Endothelial cell of umbilical vein (primary cell): ENCODE measurements around the gene ZW10. TPM values are rescaled to one million over a fixed set of nuclear protein-coding genes. Genes with fewer than 3 reads are reported as not detected.

Source experiments
- BruUV-seq: library from RNA; stranded (reverse); fragments of 400-500 nt; replicated peaks from 2 replicates; lab custom pipeline; 2021; lab: Mats Ljungman, UMichigan
- CTCF ChIA-PET: fragments of 300-600, 350-600 bp; sonication (Branson Sonifier 250); formaldehyde crosslinking; loops from one replicate; lab custom pipeline; 2021; ENCODE audit warnings: antibody characterized with exemption, inconsistent platforms; lab: Charles Lee
- POLR2A ChIA-PET: fragments of 300-600, 350-600 bp; sonication (Branson Sonifier 250); formaldehyde crosslinking; loops from one replicate; lab custom pipeline; 2021; ENCODE audit warnings: antibody characterized with exemption, inconsistent platforms; lab: Charles Lee
- DNase-seq: peaks from one replicate; pipeline ENCODE4 v3.0.0-alpha.2; 2011; ENCODE audit warnings: low read depth, low spot score
- FAIRE-seq: peaks from 2 replicates; lab custom pipeline; 2011; peaks lifted over from hg19 to GRCh38; lab: Jason Lieb, UNC
- H2AFZ ChIP-seq: 2 replicates; pipeline ENCODE4 v1.6.0; 2012; ENCODE audit warnings: low read depth, low read length, control low read depth, inconsistent platforms
- H3K27ac ChIP-seq: 2 replicates; pipeline ENCODE4 v1.5.1; 2011; ENCODE audit warnings: low read depth, mild to moderate bottlenecking, control low read depth, low read length, moderate library complexity; ENCODE audit not compliant: insufficient read depth
- H3K27me3 ChIP-seq, 2 experiments: 2 replicates each; pipeline versions ENCODE4 v1.6.0 to v1.6.1; 2011; ENCODE audit warnings: low read length in 2 of 2, mixed read lengths in 1 of 2; ENCODE audit not compliant: control insufficient read depth in 2 of 2, insufficient read depth in 2 of 2
- H3K36me3 ChIP-seq, 2 experiments: 2 replicates in 1 of 2; 3 replicates in 1 of 2; pipeline ENCODE4 v1.5.1; 2011; ENCODE audit warnings: low read length in 2 of 2, mild to moderate bottlenecking in 1 of 2, moderate library complexity in 1 of 2; ENCODE audit not compliant: control insufficient read depth in 2 of 2, insufficient read depth in 2 of 2; ENCODE audit errors: extremely low read depth in 1 of 2
- H3K4me1 ChIP-seq: 3 replicates; pipeline ENCODE4 v1.5.1; 2011; ENCODE audit warnings: mild to moderate bottlenecking, low read length; ENCODE audit not compliant: control insufficient read depth, insufficient read depth; ENCODE audit errors: extremely low read depth
- H3K4me2 ChIP-seq: 2 replicates; pipeline ENCODE4 v1.6.1; 2011; ENCODE audit warnings: low read length, control low read depth, mixed read lengths; ENCODE audit not compliant: insufficient read depth
- H3K4me3 ChIP-seq, 3 experiments: fragments of 200-600 bp in 1 of 3; sonication (generic), shearing (Covaris generic) in 1 of 3; replicated peaks in 1 of 3; 2 replicates each; pipeline ENCODE4 v1.5.1; 2011 to 2016; ENCODE audit warnings: control low read depth in 3 of 3, low read length in 3 of 3, mild to moderate bottlenecking in 2 of 3, inconsistent platforms in 1 of 3, low read depth in 1 of 3, moderate library complexity in 1 of 3; ENCODE audit not compliant: insufficient read depth in 1 of 3
- H3K79me2 ChIP-seq: 2 replicates; pipeline ENCODE4 v1.6.0; 2012; ENCODE audit warnings: low read length, inconsistent platforms; ENCODE audit not compliant: control insufficient read depth, insufficient read depth
- H3K9ac ChIP-seq: replicated peaks from 2 replicates; pipeline ENCODE3; 2011; ENCODE audit warnings: low read length, control low read depth; ENCODE audit not compliant: insufficient read depth; ENCODE audit errors: extremely low read depth
- H3K9me1 ChIP-seq: replicated peaks from 3 replicates; pipeline ENCODE4 v1.6.0; 2011; ENCODE audit warnings: mild to moderate bottlenecking, low read length; ENCODE audit not compliant: control insufficient read depth, insufficient read depth; ENCODE audit errors: extremely low read depth
- H3K9me3 ChIP-seq: replicated peaks from 2 replicates; pipeline ENCODE4 v1.5.1; 2012; ENCODE audit warnings: low read length, inconsistent platforms; ENCODE audit not compliant: control insufficient read depth, insufficient read depth
- H4K20me1 ChIP-seq: replicated peaks from 2 replicates; pipeline ENCODE3; 2011; ENCODE audit warnings: mild to moderate bottlenecking, low read length; ENCODE audit not compliant: control insufficient read depth, insufficient read depth; ENCODE audit errors: extremely low read depth
- EZH2 ChIP-seq: IDR thresholded peaks from 2 replicates; pipeline ENCODE4 v1.6.1; 2012; ENCODE audit warnings: borderline replicate concordance, low read depth, mild to moderate bottlenecking, moderate library complexity, low read length, inconsistent platforms; ENCODE audit not compliant: severe bottlenecking
- FOS ChIP-seq: IDR thresholded peaks from 2 replicates; pipeline ENCODE4 v1.6.1; 2011; ENCODE audit warnings: mild to moderate bottlenecking, low read length, moderate library complexity, borderline replicate concordance; ENCODE audit not compliant: insufficient read depth
- MYC ChIP-seq: IDR thresholded peaks from one replicate; pipeline ENCODE4 v1.6.1; 2011; ENCODE audit warnings: mild to moderate bottlenecking, low read depth, low read length
- POLR2A ChIP-seq: IDR thresholded peaks from 2 replicates; pipeline ENCODE4 v1.6.1; 2012; ENCODE audit warnings: low read depth, mild to moderate bottlenecking, control low read depth, low read length
- POLR2AphosphoS5 ChIP-seq: IDR thresholded peaks from 2 replicates; pipeline ENCODE4 v1.6.1; 2012; ENCODE audit warnings: low read depth, mild to moderate bottlenecking, control low read depth, low read length, moderate library complexity; ENCODE audit not compliant: insufficient read depth
- dilution Hi-C: fragments of 300-500 bp; cut with MboI; formaldehyde crosslinking; loops from one replicate; pipeline ENCODE4 v1.15.0; 2019; ENCODE audit warnings: low sequenced_read_pairs; ENCODE audit not compliant: extremely low pct_ligation_motif_present
- intact Hi-C: fragments of 100-400 bp; cut with micrococcal nuclease; formaldehyde crosslinking; loops from one replicate; pipeline ENCODE4 v1.10.0; 2022
- polyA plus RNA-seq, 4 experiments: library from polyadenylated mRNA; depleted of rRNA in 3 of 4; stranded (reverse) in 3 of 4; unstranded in 1 of 4; fragments of >200 nt; gene quantifications; 2 replicates each; pipeline versions ENCODE4 v1.2.1 to v1.2.3, GENCODE V29; 2011 to 2012; ENCODE audit warnings: missing spikeins in 1 of 4
- total RNA-seq: library from RNA; stranded (reverse); gene quantifications from 2 replicates; pipeline ENCODE4 v1.2.3, GENCODE V29; 2021
- TF ChIP-seq, protein P1 (sequence below), 2 donors: IDR thresholded peaks; 1 replicate in 1 of 2; 2 replicates in 1 of 2; pipeline ENCODE4 v1.5.1; 2011; ENCODE audit warnings: low read length in 2 of 2, mild to moderate bottlenecking in 2 of 2, moderate library complexity in 2 of 2, control low read depth in 1 of 2, inconsistent platforms in 1 of 2, low read depth in 1 of 2; ENCODE audit not compliant: insufficient read depth in 1 of 2; ENCODE audit errors: extremely low read depth in 1 of 2
- TF ChIP-seq, protein P2 (sequence below): IDR thresholded peaks from 2 replicates; pipeline ENCODE4 v1.6.1; 2011; ENCODE audit not compliant: insufficient read depth, insufficient read length

Gene ZW10
- total and polyA plus RNA-seq, 2 donors (not counting 3 experiments of a cell fraction or from before 2014, with no cell fraction given), result 7.5 to 22.1 TPM

DNA sequence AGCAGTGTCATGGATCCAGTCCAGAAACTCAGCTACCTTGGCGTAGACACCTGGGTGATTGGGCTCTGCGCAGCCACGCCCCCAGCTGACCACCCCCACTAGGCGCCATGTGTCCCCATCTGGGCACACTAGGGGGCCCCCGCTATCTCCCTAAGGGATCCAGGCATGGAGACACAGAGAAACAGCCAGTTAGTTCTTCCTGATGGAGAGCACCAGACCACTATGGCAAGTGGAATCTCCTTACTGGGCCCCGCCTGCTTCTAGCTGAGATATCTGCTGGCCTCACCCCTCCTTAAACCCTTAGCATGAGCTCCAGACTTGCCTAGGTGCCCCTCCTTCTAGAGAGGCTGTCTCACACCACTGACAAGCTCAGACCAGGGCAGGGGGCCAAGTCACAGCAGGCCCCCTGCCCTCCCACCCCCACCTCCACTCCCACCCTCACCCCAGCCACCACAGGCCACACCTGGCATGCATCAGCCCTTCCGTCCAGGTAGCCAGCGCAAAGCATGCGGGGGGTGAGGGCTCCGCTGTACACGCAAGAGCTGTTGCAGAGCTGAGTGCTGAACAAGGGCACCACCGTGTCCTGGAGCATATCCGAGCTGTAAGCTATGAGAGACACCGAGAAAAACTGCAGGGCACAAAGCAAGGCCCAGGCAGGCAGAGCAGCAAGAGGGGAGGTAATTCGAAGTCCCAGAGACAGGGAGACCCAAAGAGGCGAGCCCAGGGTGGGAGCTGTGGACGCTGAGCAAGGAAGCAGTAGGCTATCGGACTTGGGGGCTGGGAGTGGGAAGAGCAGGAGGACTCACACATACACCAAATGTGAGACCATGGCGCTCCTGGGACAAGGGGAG is 83.5 kb downstream of the ZW10 start:
- ChIA-PET CTCF (no interaction called here), POLR2A (no interaction called here)
- H3K9me1 ChIP-seq, result no peaks in the 10 kb centered on the region
- H3K9me3 ChIP-seq, result no peaks in the 10 kb centered on the region
- intact Hi-C loops, result no loop called here
- no peaks in the 10 kb centered on the region for H3K4me1 ChIP-seq
- H3K4me2 ChIP-seq, result no peak overlapping the region
- no TSS peak for BruUV-seq
- no peaks in the 10 kb centered on the region for H3K36me3 ChIP-seq
- DNase-seq (no peak), FAIRE-seq (no peak)
- no peak overlapping the region for H3K27ac ChIP-seq
- TF ChIP-seq POLR2A (no peak), MYC (no peak), POLR2AphosphoS5 (no peak), EZH2 (no peak), FOS (no peak)
- TF ChIP-seq, protein P1, sequence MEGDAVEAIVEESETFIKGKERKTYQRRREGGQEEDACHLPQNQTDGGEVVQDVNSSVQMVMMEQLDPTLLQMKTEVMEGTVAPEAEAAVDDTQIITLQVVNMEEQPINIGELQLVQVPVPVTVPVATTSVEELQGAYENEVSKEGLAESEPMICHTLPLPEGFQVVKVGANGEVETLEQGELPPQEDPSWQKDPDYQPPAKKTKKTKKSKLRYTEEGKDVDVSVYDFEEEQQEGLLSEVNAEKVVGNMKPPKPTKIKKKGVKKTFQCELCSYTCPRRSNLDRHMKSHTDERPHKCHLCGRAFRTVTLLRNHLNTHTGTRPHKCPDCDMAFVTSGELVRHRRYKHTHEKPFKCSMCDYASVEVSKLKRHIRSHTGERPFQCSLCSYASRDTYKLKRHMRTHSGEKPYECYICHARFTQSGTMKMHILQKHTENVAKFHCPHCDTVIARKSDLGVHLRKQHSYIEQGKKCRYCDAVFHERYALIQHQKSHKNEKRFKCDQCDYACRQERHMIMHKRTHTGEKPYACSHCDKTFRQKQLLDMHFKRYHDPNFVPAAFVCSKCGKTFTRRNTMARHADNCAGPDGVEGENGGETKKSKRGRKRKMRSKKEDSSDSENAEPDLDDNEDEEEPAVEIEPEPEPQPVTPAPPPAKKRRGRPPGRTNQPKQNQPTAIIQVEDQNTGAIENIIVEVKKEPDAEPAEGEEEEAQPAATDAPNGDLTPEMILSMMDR (IDR thresholded peaks at IDR 0.05; ENCODE audit: extremely low read depth in 1 of 2, insufficient read depth in 1 of 2, low read depth in 1 of 2, low read length in 2 of 2), result no peak
- TF ChIP-seq, protein P2, sequence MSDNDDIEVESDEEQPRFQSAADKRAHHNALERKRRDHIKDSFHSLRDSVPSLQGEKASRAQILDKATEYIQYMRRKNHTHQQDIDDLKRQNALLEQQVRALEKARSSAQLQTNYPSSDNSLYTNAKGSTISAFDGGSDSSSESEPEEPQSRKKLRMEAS, result no peak
- no peak overlapping the region for H2AFZ ChIP-seq
- no peaks in the 10 kb centered on the region for H4K20me1 ChIP-seq
- H3K79me2 ChIP-seq, result no peaks in the 10 kb centered on the region
- no peak overlapping the region for H3K4me3 ChIP-seq
- H3K9ac ChIP-seq, result no peak overlapping the region
- no peaks in the 10 kb centered on the region for H3K27me3 ChIP-seq
- dilution Hi-C loops, result no loop called here
